ENCODE measurements around the gene UST. TPM values are rescaled to one million over a fixed set of nuclear protein-coding genes. Genes with fewer than 3 reads are reported as not detected.

UST gene
- total and polyA plus RNA-seq, 8 donors = 3.7 to 20.9 (median 8.6) TPM

DNA sequence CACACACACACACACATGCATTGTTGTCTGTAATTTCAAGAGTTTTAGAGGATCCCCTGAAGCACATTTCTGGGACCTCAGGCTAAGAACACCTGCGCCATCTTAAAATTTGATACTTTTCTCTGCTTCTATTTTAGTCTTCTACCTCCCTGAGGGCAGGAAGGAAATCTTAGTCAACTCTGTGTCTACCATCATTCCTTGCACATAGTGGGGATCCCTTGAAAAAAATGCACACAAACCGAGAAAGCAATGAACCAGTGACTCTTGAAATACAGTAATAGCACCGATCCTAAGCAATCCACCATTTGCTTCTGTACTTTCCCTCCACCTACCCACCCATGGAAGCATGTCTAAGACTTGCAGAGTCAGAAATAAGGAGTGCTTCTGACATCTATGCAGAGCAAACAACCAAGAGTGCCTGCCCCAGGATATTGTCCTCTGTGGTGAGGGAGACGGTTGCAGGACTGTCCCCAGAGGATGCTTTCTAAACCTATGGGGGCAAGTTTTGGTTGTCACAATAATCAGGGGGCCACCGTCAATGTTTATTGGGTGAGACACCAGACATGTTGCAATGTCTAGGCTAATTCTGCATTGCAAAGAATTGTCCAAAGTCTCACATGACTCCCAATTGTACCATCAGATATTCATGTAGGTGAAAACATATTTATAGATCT, 362.7 kb downstream of the UST start:
- no peak for DNase-seq
- WGBS, 2 donors = 89 to 92% methylated on average over 5 of the region's 5 CpGs
- Histone ChIP-seq H3K27ac (no peak overlapping the region), H3K27me3 (no peaks in the 10 kb centered on the region), H3K4me3 (no peak overlapping the region), H3K36me3 (no peaks in the 10 kb centered on the region), H3K4me1 (no peaks in the 10 kb centered on the region), H3K9me3 (no peaks in the 10 kb centered on the region)
- TF ChIP-seq, protein P1, sequence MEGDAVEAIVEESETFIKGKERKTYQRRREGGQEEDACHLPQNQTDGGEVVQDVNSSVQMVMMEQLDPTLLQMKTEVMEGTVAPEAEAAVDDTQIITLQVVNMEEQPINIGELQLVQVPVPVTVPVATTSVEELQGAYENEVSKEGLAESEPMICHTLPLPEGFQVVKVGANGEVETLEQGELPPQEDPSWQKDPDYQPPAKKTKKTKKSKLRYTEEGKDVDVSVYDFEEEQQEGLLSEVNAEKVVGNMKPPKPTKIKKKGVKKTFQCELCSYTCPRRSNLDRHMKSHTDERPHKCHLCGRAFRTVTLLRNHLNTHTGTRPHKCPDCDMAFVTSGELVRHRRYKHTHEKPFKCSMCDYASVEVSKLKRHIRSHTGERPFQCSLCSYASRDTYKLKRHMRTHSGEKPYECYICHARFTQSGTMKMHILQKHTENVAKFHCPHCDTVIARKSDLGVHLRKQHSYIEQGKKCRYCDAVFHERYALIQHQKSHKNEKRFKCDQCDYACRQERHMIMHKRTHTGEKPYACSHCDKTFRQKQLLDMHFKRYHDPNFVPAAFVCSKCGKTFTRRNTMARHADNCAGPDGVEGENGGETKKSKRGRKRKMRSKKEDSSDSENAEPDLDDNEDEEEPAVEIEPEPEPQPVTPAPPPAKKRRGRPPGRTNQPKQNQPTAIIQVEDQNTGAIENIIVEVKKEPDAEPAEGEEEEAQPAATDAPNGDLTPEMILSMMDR (IDR thresholded peaks at IDR 0.05) = no peak
- no peak for FAIRE-seq
- intact Hi-C loops (cut with DNase I) = no loop called here
- no peak for ATAC-seq

DNA sequence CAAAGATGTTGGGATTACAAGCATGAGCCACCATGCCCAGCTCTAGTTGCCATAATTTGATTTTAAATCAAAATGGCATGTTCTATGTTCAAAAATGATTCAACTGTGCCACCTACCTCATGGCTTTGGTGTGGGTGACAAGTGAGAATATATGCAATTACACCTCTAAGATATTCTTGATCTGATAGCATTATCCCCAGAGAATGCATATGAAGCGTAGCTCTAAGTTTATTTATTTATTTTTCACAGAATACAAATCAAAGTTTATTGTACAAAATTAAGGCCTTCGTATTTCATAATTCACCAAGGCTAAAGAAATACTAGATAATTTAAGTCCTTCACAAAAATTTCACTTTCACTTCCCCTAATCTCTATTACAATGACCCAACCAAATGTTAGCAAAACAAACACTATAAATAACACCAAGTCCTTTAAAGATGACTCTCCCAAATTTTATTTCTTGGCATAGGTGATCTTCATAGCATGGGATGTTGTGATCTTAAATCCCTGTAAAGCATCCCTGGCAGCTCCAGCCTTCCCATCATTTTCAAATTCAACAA, 364.8 kb downstream of the UST start:
- H3K4me3 ChIP-seq = no peak overlapping the region
- H3K9me3 ChIP-seq = no peaks in the 10 kb centered on the region
- 85 to 93% methylated on average over 2 of the region's 2 CpGs for WGBS, 2 donors
- TF ChIP-seq, protein P1 (IDR thresholded peaks at IDR 0.05) = no peak
- ATAC-seq (no peak), DNase-seq (no peak), FAIRE-seq (no peak)
- H3K36me3 ChIP-seq = no peaks in the 10 kb centered on the region
- H3K27ac ChIP-seq = no peak overlapping the region
- no peaks in the 10 kb centered on the region for H3K27me3 ChIP-seq
- no peaks in the 10 kb centered on the region for H3K4me1 ChIP-seq
- intact Hi-C loops (cut with DNase I) = no loop called here

DNA sequence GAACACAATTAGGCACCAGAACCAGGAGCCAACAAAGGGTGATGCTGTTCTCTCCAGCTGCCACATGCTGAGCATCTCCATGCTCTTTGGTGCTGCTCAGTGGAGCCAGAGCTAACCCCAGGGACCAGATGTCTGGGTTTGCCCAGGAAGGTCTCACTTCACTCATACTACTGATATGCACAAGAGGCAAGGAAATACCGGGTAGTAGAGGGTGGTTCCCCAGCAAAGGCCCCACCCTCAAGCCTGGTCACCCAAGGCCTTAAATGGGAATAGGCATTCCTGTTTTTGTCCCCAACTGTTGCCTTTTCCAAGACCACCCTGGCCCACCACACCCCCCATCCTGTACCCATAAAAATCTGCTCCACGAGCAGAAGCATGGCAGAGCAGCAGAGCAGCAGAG, 366.1 kb downstream of the UST start:
- no peak for FAIRE-seq
- Histone ChIP-seq H3K27ac (no peak overlapping the region), H3K9me3 (no peaks in the 10 kb centered on the region), H3K27me3 (no peaks in the 10 kb centered on the region), H3K4me1 (no peaks in the 10 kb centered on the region), H3K4me3 (no peak overlapping the region), H3K36me3 (no peaks in the 10 kb centered on the region)
- no peak for ATAC-seq
- no peak for DNase-seq
- TF ChIP-seq, protein P1 (IDR thresholded peaks at IDR 0.05) = no peak
- WGBS, 2 donors = 88 to 91% methylated on average over 2 of the region's 2 CpGs
- intact Hi-C loops (cut with DNase I) = no loop called here

DNA sequence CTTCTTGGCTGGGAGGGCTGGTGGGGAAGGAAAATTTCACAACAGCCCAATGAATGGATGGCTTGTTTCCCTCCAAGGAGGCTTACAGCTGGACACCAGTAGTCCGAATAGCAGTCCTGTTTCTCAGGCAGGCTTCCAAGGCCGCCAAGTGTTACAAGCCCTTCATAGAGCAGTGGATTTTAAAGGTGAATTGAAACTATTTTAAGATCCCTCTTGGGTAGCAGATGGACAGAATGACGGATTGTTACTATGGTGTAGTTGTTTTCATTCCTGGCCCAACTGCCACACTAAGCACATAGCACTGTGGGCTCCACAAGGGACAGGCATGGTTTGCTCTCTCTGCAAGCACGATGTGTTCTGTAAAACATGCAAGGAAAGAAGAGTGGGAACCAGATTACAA, 367.3 kb downstream of the UST start:
- no peak for FAIRE-seq
- WGBS, 2 donors = 76 to 78% methylated on average over 4 of the region's 4 CpGs
- DNase-seq = no peak
- TF ChIP-seq, protein P1 (IDR thresholded peaks at IDR 0.05) = no peak
- Histone ChIP-seq H3K27me3 (no peaks in the 10 kb centered on the region), H3K4me3 (no peak overlapping the region), H3K27ac (no peak overlapping the region), H3K9me3 (no peaks in the 10 kb centered on the region), H3K4me1 (no peaks in the 10 kb centered on the region), H3K36me3 (no peaks in the 10 kb centered on the region)
- no peak for ATAC-seq
- intact Hi-C loops (cut with DNase I) = no loop called here
